Astrocyte (in vitro differentiated cells and primary cell): ENCODE results near the gene DCAF6.

Experiments
- CTCF ChIP-seq: IDR thresholded peaks from 2 replicates; pipeline ENCODE4 v1.5.1; 2011; ENCODE audit warnings: low read depth, mild to moderate bottlenecking, inconsistent platforms, low read length, moderate library complexity; ENCODE audit not compliant: insufficient read depth
- EZH2 ChIP-seq: IDR thresholded peaks from 2 replicates; pipeline ENCODE4 v1.6.1; 2012; ENCODE audit warnings: mild to moderate bottlenecking, low read length, inconsistent platforms; ENCODE audit not compliant: insufficient read depth

- TF ChIP-seq CTCF (no peak), EZH2 (no peak)
Observed at GRCh38 chr1:168081373-168082007, 145.0 kb downstream of the DCAF6 start.
